SK-N-SH (cell line): ENCODE data around the gene EXO5.

Experiments
- CTCF ChIP-seq: fragments of 200-600 bp; sonication (generic); IDR thresholded peaks from 2 replicates; pipeline ENCODE4 v1.6.1; 2017; ENCODE audit warnings: antibody characterized with exemption, mild to moderate bottlenecking, moderate library complexity
- EZH2phosphoT487 ChIP-seq: fragments of 200-600 bp; sonication (generic); IDR thresholded peaks from 2 replicates; pipeline ENCODE4 v1.6.1; 2017; ENCODE audit warnings: low read depth, mixed run types, mild to moderate bottlenecking, antibody characterized with exemption, moderate library complexity, borderline replicate concordance

GRCh38 chr1:40546957-40547356, 38.4 kb downstream of the EXO5 start:
- TF ChIP-seq CTCF (no peak), EZH2phosphoT487 (no peak)
